NT2/D1 (cell line): ENCODE results near the gene COTL1.

Source experiments
- SUZ12 ChIP-seq: IDR thresholded peaks from 2 replicates; pipeline ENCODE4 v1.6.1; 2011; ENCODE audit not compliant: insufficient read length, insufficient read depth; ENCODE audit errors: extremely low read depth
- YY1 ChIP-seq: IDR thresholded peaks from 2 replicates; pipeline ENCODE4 v1.6.1; 2011; ENCODE audit not compliant: insufficient read length, insufficient read depth

DNA sequence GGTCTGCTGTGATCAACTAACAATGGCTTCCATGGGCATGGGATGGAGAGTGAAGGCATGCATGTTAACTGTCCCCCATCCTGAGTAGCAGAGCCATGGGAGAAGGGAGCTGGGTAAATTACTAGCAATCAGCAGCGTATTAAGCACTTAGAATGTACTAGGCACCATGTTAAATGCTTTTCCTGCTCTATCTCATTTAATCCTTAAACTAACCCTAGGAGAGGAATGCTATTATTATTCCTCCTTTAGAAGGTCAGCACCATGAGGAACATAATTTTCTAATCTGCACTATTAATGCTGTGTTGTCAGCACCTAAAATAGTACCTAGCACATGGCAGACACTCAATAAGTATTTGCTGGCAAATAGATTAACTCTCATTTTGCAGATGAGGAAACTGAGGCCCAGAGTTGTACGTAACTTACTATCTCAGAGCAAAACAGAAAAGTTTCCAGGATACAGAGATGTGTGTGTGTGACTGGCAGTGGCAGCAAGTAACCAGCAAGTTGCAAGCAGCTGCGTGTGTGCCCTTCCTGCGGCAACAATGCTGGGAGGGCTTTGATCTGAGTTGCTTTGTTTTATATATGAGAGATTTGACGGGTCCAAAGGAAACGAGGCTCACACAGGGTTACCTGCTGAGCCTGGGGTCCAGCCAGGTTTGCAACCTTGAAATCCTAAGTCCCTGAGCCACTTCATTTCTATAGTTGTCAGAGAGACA is 23.9 kb upstream of the COTL1 start:
- TF ChIP-seq YY1 (no peak), SUZ12 (no peak)
